Right lobe of liver (tissue), 4 donors: ENCODE results near the gene GRAP.
"Not testable (repeated sequence)": the region's sequence is repeated elsewhere in the genome, so short reads cannot be mapped to it uniquely, and the experiment has no call there.

Source experiments
- POLR2A ChIP-seq: fragments of 450-650 bp; IDR thresholded peaks from one replicate; pipeline ENCODE4 v1.6.1; 2017; ENCODE audit warnings: antibody characterized with exemption, mild to moderate bottlenecking
- TF ChIP-seq, protein P1 (sequence below), 4 donors: fragments of 200-600 bp in 3 of 4; fragments of 450-650 bp in 1 of 4; IDR thresholded peaks; one replicate each; pipeline versions ENCODE4 v1.5.1 to v1.8.0; 2016 to 2022; ENCODE audit warnings: antibody characterized with exemption in 4 of 4, mild to moderate bottlenecking in 2 of 4
- donor health status: DM: no; HTN: no; CAD: no.
- donor health status: DM: no; HTN: no; CAD: no.
- donor health status: DM: no; HTN: yes; CAD: no.

GRCh38 chr17:19043032-19043431 lies 3.7 kb downstream of the GRAP start:
- TF ChIP-seq, protein P1, sequence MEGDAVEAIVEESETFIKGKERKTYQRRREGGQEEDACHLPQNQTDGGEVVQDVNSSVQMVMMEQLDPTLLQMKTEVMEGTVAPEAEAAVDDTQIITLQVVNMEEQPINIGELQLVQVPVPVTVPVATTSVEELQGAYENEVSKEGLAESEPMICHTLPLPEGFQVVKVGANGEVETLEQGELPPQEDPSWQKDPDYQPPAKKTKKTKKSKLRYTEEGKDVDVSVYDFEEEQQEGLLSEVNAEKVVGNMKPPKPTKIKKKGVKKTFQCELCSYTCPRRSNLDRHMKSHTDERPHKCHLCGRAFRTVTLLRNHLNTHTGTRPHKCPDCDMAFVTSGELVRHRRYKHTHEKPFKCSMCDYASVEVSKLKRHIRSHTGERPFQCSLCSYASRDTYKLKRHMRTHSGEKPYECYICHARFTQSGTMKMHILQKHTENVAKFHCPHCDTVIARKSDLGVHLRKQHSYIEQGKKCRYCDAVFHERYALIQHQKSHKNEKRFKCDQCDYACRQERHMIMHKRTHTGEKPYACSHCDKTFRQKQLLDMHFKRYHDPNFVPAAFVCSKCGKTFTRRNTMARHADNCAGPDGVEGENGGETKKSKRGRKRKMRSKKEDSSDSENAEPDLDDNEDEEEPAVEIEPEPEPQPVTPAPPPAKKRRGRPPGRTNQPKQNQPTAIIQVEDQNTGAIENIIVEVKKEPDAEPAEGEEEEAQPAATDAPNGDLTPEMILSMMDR (IDR thresholded peaks at IDR 0.05) = not testable (repeated sequence)
- TF ChIP-seq POLR2A = not testable (repeated sequence)
